HG03575 (cell line): ENCODE data around the gene DTNB.
A peak's percentile ranks its signal among the peaks of the same experiment; 100 is the strongest.

Experiments
- ATAC-seq: cut with Tn5 transposase; IDR thresholded peaks from one replicate; pipeline ENCODE4 v1.9.1; 2021; ENCODE audit not compliant: unreplicated experiment, insufficient number of reproducible peaks, low FRiP score; ENCODE audit errors: extremely low read depth

DTNB gene

DNA sequence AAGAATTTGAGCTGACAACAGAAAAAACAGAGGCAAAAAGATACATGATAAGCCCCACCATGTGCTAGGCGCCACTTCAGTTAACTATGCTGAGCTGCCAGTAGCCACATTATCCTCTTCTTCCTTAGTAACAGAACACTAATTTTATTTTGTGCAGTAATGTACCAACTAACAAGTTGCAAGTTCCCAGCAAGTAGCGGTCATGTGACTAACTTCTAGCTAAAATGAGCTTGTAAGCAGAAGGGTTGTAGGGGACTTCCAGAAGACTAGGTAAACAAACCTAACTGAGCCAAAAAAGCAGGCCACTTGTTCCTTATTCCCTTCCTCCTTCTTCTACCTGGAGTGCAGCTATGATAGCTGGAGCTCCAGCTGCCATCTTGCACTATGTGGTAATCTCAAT, 75.5 kb downstream of the DTNB start:
- no peak for ATAC-seq

DNA sequence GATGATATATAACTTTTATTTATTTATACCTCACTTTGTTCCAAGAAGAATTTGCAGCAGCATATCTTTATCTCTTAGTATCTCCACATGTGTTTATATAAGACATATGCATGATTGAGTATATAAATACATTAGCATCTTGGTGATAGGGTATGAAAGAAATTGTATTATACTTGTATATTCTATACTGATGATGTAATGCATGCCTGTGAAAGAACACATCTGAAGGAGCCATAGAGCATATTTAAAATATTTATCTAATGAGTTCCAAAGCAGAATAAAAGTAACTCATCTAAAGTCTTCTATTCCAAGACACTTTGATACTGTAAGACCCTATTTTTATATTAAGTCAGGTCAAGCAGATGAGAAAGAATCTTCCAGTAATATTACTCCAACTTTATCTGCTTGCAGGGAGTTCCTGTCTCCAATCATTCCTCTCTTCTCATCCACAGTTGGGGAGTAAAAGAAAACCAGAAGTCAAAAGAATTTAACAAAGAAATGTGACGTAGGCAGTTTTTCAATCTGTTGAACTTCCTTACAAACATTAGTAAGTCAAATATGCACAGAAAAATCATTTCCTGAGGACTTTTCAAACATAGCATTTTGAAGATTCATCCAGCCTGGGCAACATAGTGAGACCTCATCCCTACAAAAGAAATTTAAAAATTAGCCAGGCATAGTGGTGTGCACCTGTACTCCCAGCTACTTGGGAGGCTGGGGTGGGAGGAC, 76.7 kb downstream of the DTNB start:
- no peak for ATAC-seq

DNA sequence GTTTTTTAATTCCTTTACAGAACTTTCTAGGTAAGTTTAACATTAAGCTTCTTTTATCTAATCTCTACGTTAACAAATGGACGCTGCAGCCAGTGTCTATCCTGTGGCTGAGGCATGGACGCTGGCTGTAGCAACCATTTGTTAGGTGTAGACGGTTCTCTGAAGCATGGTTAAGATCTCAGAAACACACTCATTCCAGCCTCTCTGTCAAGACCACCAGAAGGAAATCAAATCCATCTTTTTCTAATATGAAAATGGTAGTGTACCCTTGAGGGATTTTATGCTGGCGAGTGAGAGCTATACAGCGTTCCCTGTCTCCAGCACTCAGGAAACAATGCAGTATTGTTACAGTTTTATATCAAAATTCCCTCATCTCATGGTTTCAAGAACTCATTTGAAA, 78.0 kb downstream of the DTNB start:
- ATAC-seq, result no peak

DNA sequence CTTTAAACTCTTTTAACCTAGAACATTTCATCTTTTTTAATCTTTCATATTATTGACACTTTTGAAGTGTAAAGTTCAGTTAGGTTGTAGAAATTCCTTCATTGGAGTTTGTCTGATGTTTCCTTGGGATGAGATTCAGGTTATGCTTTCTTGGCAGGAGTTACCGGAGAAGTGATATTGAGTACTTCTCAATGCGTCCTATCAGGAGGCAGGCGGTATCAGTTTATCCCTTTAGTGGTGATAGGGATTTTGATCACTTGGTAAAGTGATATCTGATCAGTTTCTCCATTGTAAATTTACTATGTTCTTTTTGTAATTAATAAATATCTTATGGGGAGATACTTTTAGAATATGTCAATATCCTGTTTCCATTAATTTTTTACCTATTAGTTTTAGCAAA, 78.4 kb downstream of the DTNB start:
- ATAC-seq, result no peak

DNA sequence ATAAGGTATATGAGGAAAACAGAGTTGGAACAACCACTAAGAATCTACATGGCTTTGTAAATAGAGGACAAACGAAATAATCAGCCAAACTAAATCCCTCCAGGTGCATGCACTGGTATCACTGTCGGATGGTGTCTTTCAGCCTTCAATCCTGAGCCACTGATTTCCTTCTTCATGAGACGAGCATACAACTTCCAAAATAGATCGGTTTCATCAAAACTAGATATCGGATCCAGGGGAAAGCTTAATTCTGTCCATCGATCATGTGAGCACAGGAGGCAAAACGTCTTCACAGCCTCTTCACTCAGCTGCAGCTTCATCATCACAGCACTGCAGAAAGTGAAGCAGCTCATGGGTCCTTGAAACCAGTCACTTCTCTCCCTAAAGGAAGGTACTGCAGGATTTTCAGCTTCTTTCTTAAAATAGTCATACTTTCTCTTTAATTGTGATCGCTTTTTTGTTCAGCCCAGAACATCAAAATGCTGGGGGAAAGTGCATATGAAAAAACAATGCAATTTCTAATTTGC, 80.5 kb downstream of the DTNB start:
- no peak for ATAC-seq

DNA sequence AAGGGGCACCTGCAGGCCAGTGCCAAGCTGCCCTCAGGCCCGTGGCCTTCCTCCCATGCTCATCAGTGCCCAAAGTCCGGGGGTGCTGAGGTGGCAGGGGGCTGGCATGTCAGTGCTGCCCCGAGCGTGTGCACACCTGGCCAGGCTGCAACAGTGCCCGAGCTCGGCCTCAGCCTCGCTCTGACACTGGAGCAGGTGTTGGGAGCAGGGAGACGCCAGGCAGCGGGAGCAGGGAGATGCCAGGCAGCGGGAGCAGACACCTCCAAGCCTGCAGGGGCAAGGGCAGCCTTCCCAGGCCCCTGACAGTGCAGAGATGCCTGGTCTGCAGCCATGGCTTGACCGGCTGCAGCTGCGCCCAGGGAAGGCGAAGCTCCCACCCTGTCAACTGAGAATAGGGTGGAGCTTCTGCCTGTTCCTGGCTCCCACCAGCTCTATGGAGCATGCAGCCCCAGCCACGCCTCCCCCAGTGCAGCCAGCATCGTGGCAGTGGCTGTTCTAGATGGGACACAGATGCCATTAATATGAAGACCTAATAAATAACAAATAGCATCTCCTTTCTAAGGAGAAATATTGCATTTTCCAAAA, 82.4 kb downstream of the DTNB start:
- ATAC-seq, result no peak

DNA sequence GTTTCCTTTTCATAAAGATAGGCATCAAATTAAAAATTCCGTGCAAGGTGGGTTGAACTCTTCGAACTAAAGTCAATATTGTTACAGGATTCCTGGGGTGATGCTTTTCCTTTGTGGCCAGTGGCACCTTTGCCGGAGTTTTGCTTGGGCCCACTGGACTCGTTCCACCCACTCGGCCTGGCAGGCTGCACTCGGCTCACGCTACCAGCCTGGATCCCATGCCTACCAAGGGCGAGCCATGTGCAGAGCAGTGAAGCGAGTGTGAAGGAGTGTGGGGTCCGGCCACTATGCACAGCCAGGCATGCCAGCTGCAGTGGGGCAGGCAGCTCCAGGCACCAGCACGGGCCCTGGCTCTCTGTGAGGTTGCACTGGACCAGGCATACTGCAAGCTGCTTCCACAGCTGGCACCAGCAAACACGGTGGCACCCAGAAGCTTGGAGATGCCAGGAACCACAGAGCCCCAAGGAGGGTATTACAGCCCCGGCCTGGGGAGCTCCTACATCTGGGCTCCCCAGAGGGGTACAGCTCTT, 83.6 kb downstream of the DTNB start:
- no peak for ATAC-seq

DNA sequence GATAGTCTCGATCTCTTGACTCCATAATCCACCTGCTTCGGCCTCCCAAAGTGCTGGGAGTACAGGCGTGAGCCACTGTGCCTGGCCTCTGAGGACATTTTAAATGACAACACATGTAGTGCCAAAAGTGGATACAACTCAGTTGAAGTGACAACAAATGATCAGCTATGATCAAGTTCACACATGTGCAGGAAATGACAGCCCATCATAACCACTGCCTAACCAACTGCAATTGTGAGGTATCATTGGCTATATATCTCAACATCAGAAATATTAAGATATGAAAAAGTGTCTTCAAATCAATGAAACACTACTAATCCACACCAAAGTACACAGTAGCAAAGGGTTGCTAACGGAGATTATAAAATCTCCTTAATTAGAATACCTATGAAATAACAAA, 84.8 kb downstream of the DTNB start:
- no peak for ATAC-seq

DNA sequence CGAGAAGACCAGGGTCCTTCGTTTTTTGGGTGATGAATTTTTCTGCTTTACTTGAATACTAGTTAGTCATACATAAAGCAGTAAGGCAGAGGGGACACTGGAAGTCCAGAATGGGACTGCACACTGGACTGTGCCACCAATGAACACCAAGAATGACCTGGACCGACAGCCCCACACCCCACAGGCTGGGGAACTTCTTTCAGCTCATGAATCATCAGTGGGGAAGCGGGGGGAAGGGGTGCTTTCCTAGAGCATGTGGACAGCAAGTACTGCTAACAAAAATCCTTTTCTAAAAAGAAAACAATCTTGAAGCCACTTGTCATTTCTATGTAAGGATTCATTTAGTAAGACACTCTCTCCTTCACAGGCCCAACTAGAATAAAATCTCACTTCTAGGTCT, 86.0 kb downstream of the DTNB start:
- no peak for ATAC-seq

DNA sequence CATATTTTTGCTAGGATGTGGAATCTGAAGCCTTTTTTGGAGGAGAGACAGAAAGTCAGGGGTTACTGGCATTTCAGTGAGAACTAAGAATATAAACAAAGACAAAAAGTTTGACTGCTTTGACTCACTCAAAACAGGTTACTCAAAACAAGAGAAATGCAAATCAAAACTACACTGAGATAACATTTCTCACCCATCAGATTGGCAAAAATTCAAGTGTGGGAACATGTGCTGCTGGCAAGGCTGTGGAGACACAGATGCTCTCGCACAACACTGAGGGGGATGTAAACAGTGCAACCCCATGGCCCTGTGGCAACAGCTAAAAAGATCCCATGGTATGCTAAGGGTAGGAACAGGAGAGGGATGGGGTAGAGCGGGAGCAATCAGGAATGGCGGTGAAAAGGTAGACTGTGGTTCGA, 86.6 kb downstream of the DTNB start:
- peak; percentile 52 for ATAC-seq

DNA sequence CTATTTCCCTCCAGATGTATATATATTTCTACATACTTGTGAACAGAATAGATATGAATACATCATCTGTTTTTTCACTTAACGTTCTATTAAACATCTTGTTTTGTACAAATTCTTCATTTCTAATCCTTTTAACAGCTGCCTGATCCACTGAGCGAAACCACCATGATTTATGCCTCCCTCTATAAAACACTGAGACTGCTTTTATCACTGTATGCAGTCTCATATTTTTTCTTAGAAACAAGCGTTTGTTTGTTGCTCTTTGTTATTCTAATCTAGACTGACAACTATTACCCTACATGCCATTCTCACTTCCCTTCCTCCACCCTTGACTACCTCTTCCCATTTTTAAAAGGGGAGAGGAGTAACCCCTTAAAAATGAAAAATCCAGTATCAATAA, 88.2 kb downstream of the DTNB start:
- ATAC-seq, result no peak

DNA sequence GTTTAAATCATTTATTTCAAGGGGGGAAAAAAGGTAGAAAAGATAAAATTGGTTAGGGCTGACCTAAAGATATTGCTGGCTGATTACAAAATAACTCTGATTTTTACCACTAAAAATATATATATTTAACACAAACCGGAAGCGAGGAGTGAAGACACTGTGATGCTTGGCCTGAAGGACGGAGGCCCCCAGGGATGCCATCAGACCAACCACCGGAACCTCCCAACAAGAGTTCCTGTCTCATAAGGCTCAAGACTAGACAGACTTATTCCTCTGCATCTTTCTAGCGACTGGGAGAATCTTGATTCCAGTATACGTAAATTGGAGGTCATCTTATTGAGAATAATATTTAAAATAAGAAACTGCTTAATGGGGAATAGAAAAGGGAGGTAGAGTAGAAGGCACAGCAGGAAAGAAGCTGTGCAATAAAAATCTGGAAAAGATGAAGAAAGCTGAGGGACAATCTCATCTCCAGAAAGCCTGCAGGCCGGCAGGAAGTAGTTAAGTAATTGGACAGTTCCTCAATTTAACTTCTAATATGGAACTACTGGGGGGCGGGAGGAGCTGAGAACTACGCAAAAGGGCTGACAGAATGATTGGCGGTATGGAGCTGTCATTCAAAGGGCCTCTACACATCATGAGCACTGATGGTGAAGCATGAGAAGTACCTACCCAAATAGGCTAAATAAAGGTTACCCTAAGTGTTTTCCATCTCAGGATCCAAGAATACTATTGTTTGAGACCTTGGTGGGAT, 91.1 kb downstream of the DTNB start:
- no peak for ATAC-seq

DNA sequence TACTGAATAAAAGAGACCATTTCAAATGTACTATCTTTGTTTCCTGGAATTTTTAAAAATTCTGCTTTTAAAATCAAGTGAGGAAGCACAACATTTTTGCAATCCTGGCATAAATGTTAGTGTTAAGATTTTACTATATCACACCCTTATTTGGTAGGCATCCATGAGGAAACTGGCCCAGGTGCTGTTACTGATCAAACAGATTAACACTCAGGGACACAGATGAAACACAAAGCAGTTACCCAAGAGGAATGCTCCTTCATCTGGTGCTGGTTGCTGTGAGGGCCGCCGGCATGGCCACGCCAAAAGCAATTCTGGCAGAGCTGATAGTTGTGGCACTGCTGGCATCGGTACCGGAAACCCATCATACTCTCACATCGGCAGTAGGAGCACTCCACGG, 96.8 kb downstream of the DTNB start:
- ATAC-seq, result no peak

DNA sequence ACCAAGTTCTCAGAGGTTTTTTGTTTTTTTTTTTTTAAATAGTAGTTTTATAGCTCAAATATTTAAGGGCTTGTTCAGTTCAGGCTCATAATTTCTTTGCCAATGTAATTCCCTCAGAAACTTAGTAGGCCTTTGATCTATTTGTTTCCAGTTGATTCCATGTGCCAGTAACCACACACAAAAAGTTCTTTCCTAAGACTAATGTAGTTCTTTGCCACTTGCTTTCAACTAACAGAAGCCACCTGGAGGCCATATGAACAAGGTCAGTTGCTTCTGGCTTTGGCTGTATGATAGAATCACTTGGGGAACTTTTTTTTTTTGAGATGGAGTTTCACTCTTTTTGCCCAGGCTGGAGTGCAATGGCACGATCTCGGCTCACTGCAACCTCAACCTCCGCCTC, 100.7 kb downstream of the DTNB start:
- no peak for ATAC-seq

DNA sequence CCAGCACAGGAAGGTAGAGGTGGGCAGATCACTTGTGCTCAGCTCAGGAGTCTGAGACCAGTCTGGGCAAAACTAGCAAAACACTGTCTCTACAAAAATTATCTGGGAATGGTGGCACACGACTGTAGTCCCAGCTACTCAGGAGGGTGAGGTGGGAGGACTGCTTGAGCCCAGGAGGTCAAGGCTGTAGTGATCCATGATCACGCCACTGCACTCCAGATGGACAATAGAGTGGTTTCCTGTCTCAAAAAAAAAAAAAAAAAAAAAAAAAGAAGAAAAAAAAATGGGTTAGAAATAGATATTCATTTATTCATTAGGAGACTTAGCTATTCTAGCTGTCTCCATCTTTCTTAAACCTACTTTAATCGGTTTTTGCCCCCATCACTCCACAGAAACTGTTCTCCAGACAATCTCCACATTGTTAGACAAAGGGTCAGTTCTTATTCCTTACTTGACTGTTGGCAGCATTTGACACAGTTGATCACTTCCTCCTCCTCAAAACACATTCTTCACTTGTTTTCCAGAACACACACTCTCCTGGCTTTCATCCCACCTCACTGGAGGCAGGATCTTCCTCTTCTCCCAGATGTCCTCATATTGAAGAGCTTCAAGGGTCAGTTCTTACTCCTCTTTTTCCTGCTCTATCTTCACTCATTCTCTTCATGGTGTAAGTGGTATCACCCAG, 103.1 kb downstream of the DTNB start:
- ATAC-seq, result no peak

DNA sequence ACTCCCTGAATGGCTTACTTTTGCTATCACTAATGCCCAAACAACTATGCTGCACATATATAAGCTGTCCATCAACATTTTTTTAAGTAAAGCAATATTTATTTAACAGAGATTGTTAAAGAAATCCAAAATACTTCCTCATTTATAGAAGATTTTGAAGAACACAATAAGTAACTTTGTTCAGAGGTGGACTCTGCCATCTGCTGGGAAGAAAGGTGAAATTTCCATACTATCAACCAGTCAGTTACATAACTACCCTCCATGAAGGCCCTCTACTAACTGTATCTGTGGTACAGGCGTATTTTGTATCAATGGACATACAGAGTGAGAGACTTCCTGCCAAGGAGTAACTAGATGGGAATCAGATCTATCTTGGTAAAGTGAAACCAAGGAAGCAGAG, 106.0 kb downstream of the DTNB start:
- ATAC-seq, result no peak

DNA sequence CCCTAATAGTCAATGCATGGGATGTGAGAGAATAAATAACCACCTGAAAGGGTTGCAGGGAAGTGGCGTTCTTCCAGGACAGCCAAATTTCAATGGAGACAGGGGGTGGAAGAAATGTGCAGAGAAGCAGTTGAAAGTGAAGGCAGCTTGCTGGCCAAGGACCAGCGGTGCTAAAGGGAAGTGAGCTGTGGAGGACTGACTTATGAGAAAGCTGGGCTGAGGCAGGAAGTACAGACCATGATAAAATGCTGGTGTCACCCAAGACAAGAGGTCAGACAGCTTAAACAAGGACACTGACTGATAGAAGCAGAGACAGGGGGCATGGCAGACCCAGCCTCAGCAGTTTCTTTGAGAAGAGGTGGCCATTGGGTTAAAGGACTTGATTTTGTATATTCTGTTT, 106.7 kb downstream of the DTNB start:
- no peak for ATAC-seq

DNA sequence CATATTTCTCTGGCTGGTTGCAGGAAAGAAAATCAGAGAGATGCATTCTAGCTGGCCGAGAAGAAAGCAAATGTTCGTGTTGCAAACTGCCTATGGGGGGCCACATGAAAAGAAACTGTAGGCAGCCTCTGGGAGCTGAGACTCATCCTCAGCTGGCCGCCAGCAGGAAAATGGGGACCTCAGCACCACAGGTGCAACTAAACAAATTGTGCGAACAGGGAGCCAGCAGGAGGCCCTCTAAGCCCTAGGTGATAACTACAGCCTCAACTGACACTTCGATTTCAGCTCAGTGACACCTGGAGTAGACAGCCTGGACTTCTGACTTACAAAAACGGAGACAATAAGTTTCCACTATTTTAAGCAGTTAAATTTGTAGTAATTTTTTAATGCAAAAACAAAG, 107.3 kb downstream of the DTNB start:
- ATAC-seq, result no peak

DNA sequence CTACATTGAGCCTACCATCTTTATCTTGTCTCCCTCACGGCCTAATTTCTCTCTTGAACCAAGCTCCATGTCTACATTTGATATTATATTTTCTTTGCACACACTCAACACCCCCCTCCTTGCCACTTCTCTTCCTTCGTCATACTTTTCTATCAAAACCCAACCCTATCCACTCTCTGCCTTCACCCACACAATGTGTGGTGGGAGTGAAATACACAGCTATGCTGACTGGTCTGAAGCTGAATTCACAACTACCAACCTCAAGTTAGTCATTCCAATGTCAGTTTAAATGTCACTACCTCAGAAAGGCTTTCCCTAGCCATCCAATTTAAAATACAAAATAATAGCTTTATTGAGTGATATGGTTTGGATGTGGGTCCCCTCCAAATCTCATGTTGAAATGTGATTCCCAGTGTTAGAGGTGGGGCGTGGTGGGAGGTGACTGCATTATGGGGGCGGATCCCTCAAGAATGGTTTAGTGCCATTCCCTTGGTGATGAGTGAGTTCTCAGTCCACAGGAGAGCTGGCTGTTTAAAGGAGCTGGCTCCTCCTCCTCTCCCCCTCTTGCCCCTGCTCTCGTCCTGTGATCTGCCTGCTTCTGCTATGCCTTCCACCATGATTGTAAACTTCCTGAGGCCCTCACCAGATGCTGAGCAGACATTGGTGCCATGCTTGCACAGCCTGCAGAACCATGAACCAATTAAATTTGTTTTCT, 112.1 kb downstream of the DTNB start:
- ATAC-seq, result no peak
